ENCODE measurements around the gene GALNT7.

Gene GALNT7

GRCh38 chr4:173346074-173346473, 177.5 kb downstream of the GALNT7 start:
- Histone ChIP-seq H3K36me3 (replicated peaks in 1 of 2; ENCODE audit: control insufficient read depth in 2 of 2, insufficient read depth in 2 of 2, low read length in 2 of 2) (no peaks in the 10 kb centered on the region), H2BK12ac (ENCODE audit: low read length) (no peak overlapping the region), H3K79me1 (ENCODE audit: low read depth, low read length) (no peaks in the 10 kb centered on the region), H3K9ac (ENCODE audit: low read depth, low read length, poor library complexity) (no peak overlapping the region), H4K8ac (ENCODE audit: low read depth, low read length) (no peak overlapping the region), H3K9me3 (replicated peaks in 1 of 2; ENCODE audit: control insufficient read depth in 2 of 2, insufficient read depth in 1 of 2, low read depth in 1 of 2, low read length in 2 of 2) (peaks cover 0 to 3% of the 10 kb centered on the region in 2 donors), H3K4me3 (ENCODE audit: low read length in 2 of 2) (no peak overlapping the region), H3K23ac (ENCODE audit: low read depth, low read length, poor library complexity) (no peak overlapping the region), H3K27ac (replicated peaks; ENCODE audit: low read length) (no peak overlapping the region), H4K91ac (ENCODE audit: low read depth, low read length, poor library complexity) (no peak overlapping the region), H3K4me1 (ENCODE audit: control insufficient read depth in 2 of 2, insufficient read depth in 1 of 2, low read depth in 1 of 2, low read length in 2 of 2) (peaks cover 3 to 6% of the 10 kb centered on the region in 2 donors), H2BK5ac (ENCODE audit: low read length) (no peak overlapping the region), H2BK120ac (ENCODE audit: low read depth, low read length) (no peak overlapping the region), H3K4me2 (ENCODE audit: insufficient read depth, low read length, poor library complexity, severe bottlenecking) (no peak overlapping the region), H3K14ac (ENCODE audit: low read length) (no peak overlapping the region), H2AK5ac (ENCODE audit: low read depth, low read length) (no peak overlapping the region), H3K27me3 (ENCODE audit: control insufficient read depth in 3 of 3, insufficient read depth in 3 of 3, low read depth in 1 of 3, low read length in 3 of 3) (no peaks in the 10 kb centered on the region), H2BK15ac (ENCODE audit: low read length) (no peak overlapping the region), H2AFZ (ENCODE audit: low read length) (no peak overlapping the region), H3K18ac (ENCODE audit: low read length) (no peak overlapping the region), H3K4ac (ENCODE audit: low read length) (no peak overlapping the region)
- no peak for DNase-seq (ENCODE audit: low spot score)
- WGBS, 2 donors (ENCODE audit: extremely low coverage in 2 of 2, insufficient read length in 2 of 2, insufficient replicate concordance in 1 of 2) = no CpG with 5 or more reads among the region's 2 CpGs

- no peak overlapping the region for H3K4ac ChIP-seq (ENCODE audit: low read length)
- no peak overlapping the region for H3K18ac ChIP-seq (ENCODE audit: low read length)
Observed at GRCh38 chr4:173347467-173347866, 178.9 kb downstream of the GALNT7 start.

GRCh38 chr4:173357939-173358338, 189.3 kb downstream of the GALNT7 start:
- Histone ChIP-seq H4K91ac (ENCODE audit: low read depth, low read length, poor library complexity) (no peak overlapping the region), H3K4me2 (ENCODE audit: insufficient read depth, low read length, poor library complexity, severe bottlenecking) (no peak overlapping the region), H3K14ac (ENCODE audit: low read length) (no peak overlapping the region), H3K23ac (ENCODE audit: low read depth, low read length, poor library complexity) (no peak overlapping the region), H2BK12ac (ENCODE audit: low read length) (no peak overlapping the region), H3K4ac (ENCODE audit: low read length) (no peak overlapping the region), H2AFZ (ENCODE audit: low read length) (no peak overlapping the region), H3K79me1 (ENCODE audit: low read depth, low read length) (no peaks in the 10 kb centered on the region), H2BK120ac (ENCODE audit: low read depth, low read length) (no peak overlapping the region), H3K18ac (ENCODE audit: low read length) (no peak overlapping the region), H3K27ac (replicated peaks; ENCODE audit: low read length) (no peak overlapping the region), H2AK5ac (ENCODE audit: low read depth, low read length) (no peak overlapping the region), H3K36me3 (replicated peaks in 1 of 2; ENCODE audit: control insufficient read depth in 2 of 2, insufficient read depth in 2 of 2, low read length in 2 of 2) (no peaks in the 10 kb centered on the region), H3K4me3 (ENCODE audit: low read length in 2 of 2) (no peak overlapping the region), H4K8ac (ENCODE audit: low read depth, low read length) (no peak overlapping the region), H2BK15ac (ENCODE audit: low read length) (no peak overlapping the region), H3K9ac (ENCODE audit: low read depth, low read length, poor library complexity) (no peak overlapping the region), H2BK5ac (ENCODE audit: low read length) (no peak overlapping the region), H3K4me1 (ENCODE audit: control insufficient read depth in 2 of 2, insufficient read depth in 1 of 2, low read depth in 1 of 2, low read length in 2 of 2) (no peaks in the 10 kb centered on the region), H3K27me3 (ENCODE audit: control insufficient read depth in 3 of 3, insufficient read depth in 3 of 3, low read depth in 1 of 3, low read length in 3 of 3) (no peaks in the 10 kb centered on the region), H3K9me3 (replicated peaks in 1 of 2; ENCODE audit: control insufficient read depth in 2 of 2, insufficient read depth in 1 of 2, low read depth in 1 of 2, low read length in 2 of 2) (no peaks in the 10 kb centered on the region)
- no peak for DNase-seq (ENCODE audit: low spot score)
- no CpG with 5 or more reads among the region's 2 CpGs for WGBS, 2 donors (ENCODE audit: extremely low coverage in 2 of 2, insufficient read length in 2 of 2, insufficient replicate concordance in 1 of 2)

More at GRCh38 chr4:173347467-173347866, 178.9 kb downstream of the GALNT7 start:
- Histone ChIP-seq H3K9me3 (replicated peaks in 1 of 2; ENCODE audit: control insufficient read depth in 2 of 2, insufficient read depth in 1 of 2, low read depth in 1 of 2, low read length in 2 of 2) (peaks cover 0 to 3% of the 10 kb centered on the region in 2 donors), H3K27me3 (ENCODE audit: control insufficient read depth in 3 of 3, insufficient read depth in 3 of 3, low read depth in 1 of 3, low read length in 3 of 3) (no peaks in the 10 kb centered on the region), H3K4me3 (ENCODE audit: low read length in 2 of 2) (no peak overlapping the region), H2AK5ac (ENCODE audit: low read depth, low read length) (no peak overlapping the region), H2BK15ac (ENCODE audit: low read length) (no peak overlapping the region), H4K91ac (ENCODE audit: low read depth, low read length, poor library complexity) (no peak overlapping the region), H3K9ac (ENCODE audit: low read depth, low read length, poor library complexity) (no peak overlapping the region), H2BK120ac (ENCODE audit: low read depth, low read length) (no peak overlapping the region), H3K79me1 (ENCODE audit: low read depth, low read length) (no peaks in the 10 kb centered on the region), H2BK5ac (ENCODE audit: low read length) (no peak overlapping the region), H3K4me2 (ENCODE audit: insufficient read depth, low read length, poor library complexity, severe bottlenecking) (no peak overlapping the region), H3K23ac (ENCODE audit: low read depth, low read length, poor library complexity) (no peak overlapping the region), H3K4me1 (ENCODE audit: control insufficient read depth in 2 of 2, insufficient read depth in 1 of 2, low read depth in 1 of 2, low read length in 2 of 2) (peaks cover 0 to 6% of the 10 kb centered on the region in 2 donors), H3K27ac (replicated peaks; ENCODE audit: low read length) (no peak overlapping the region), H4K8ac (ENCODE audit: low read depth, low read length) (no peak overlapping the region), H2BK12ac (ENCODE audit: low read length) (no peak overlapping the region), H3K14ac (ENCODE audit: low read length) (no peak overlapping the region), H2AFZ (ENCODE audit: low read length) (no peak overlapping the region), H3K36me3 (replicated peaks in 1 of 2; ENCODE audit: control insufficient read depth in 2 of 2, insufficient read depth in 2 of 2, low read length in 2 of 2) (no peaks in the 10 kb centered on the region)
- no CpG with 5 or more reads among the region's 1 CpG for WGBS, 2 donors (ENCODE audit: extremely low coverage in 2 of 2, insufficient read length in 2 of 2, insufficient replicate concordance in 1 of 2)
- no peak for DNase-seq (ENCODE audit: low spot score)

GRCh38 chr4:173360587-173361221, 192.1 kb downstream of the GALNT7 start:
- Histone ChIP-seq H3K18ac (ENCODE audit: low read length) (no peak overlapping the region), H2BK12ac (ENCODE audit: low read length) (no peak overlapping the region), H3K9me3 (replicated peaks in 1 of 2; ENCODE audit: control insufficient read depth in 2 of 2, insufficient read depth in 1 of 2, low read depth in 1 of 2, low read length in 2 of 2) (no peaks in the 10 kb centered on the region), H3K36me3 (replicated peaks in 1 of 2; ENCODE audit: control insufficient read depth in 2 of 2, insufficient read depth in 2 of 2, low read length in 2 of 2) (no peaks in the 10 kb centered on the region), H3K27ac (replicated peaks; ENCODE audit: low read length) (no peak overlapping the region), H2AK5ac (ENCODE audit: low read depth, low read length) (no peak overlapping the region), H3K27me3 (ENCODE audit: control insufficient read depth in 3 of 3, insufficient read depth in 3 of 3, low read depth in 1 of 3, low read length in 3 of 3) (no peaks in the 10 kb centered on the region), H3K4me3 (ENCODE audit: low read length in 2 of 2) (no peak overlapping the region), H3K23ac (ENCODE audit: low read depth, low read length, poor library complexity) (no peak overlapping the region), H3K14ac (ENCODE audit: low read length) (no peak overlapping the region), H4K91ac (ENCODE audit: low read depth, low read length, poor library complexity) (no peak overlapping the region), H3K4me2 (ENCODE audit: insufficient read depth, low read length, poor library complexity, severe bottlenecking) (no peak overlapping the region), H4K8ac (ENCODE audit: low read depth, low read length) (no peak overlapping the region), H2BK120ac (ENCODE audit: low read depth, low read length) (no peak overlapping the region), H3K4ac (ENCODE audit: low read length) (no peak overlapping the region), H2AFZ (ENCODE audit: low read length) (no peak overlapping the region), H3K9ac (ENCODE audit: low read depth, low read length, poor library complexity) (no peak overlapping the region), H2BK15ac (ENCODE audit: low read length) (no peak overlapping the region), H3K79me1 (ENCODE audit: low read depth, low read length) (no peaks in the 10 kb centered on the region), H3K4me1 (ENCODE audit: control insufficient read depth in 2 of 2, insufficient read depth in 1 of 2, low read depth in 1 of 2, low read length in 2 of 2) (no peaks in the 10 kb centered on the region), H2BK5ac (ENCODE audit: low read length) (no peak overlapping the region)
- DNase-seq (ENCODE audit: low spot score) = no peak
- WGBS, 2 donors (ENCODE audit: extremely low coverage in 2 of 2, insufficient read length in 2 of 2, insufficient replicate concordance in 1 of 2) = no CpG with 5 or more reads among the region's 5 CpGs

All from neuronal stem cell (in vitro differentiated cells).